Kidney (tissue), 14 donors: ENCODE results near the gene MS4A13. TPM values are rescaled to one million over a fixed set of nuclear protein-coding genes. Genes with fewer than 3 reads are reported as not detected.
"Not testable (repeated sequence)": the region's sequence is repeated elsewhere in the genome, so short reads cannot be mapped to it uniquely, and the experiment has no call there.

Experiments used
- DNase-seq, 5 donors: peaks; one replicate each; pipeline ENCODE4 v3.0.0-alpha.2; 2013 to 2020
- FAIRE-seq: peaks from 2 replicates; lab custom pipeline; 2012; peaks lifted over from hg19 to GRCh38; lab: Jason Lieb, UNC
- H3K27ac ChIP-seq, 2 donors: one replicate each; pipeline ENCODE4 v1.7.0; 2013; ENCODE audit warnings: low read depth in 2 of 2, low read length in 2 of 2, inconsistent platforms in 1 of 2
- H3K27me3 ChIP-seq: one replicate; pipeline ENCODE4 v1.7.1; 2013; ENCODE audit warnings: low read length, inconsistent platforms; ENCODE audit not compliant: control insufficient read depth, insufficient read depth
- H3K36me3 ChIP-seq, 3 donors: one replicate each; pipeline versions ENCODE4 v1.7.0 to v1.7.1; 2013; ENCODE audit warnings: low read length in 3 of 3, control low read depth in 1 of 3, inconsistent platforms in 1 of 3; ENCODE audit not compliant: insufficient read depth in 3 of 3, control insufficient read depth in 2 of 3
- H3K4me1 ChIP-seq, 3 donors: one replicate each; pipeline versions ENCODE4 v1.7.0 to v1.7.1; 2013; ENCODE audit warnings: low read length in 3 of 3, inconsistent platforms in 1 of 3, low read depth in 1 of 3; ENCODE audit not compliant: control insufficient read depth in 2 of 3, insufficient read depth in 2 of 3
- H3K4me3 ChIP-seq, 3 donors: one replicate each; pipeline versions ENCODE4 v1.7.0 to v1.8.1; 2013; ENCODE audit warnings: low read length in 3 of 3, control low read depth in 1 of 3, inconsistent platforms in 1 of 3
- H3K9ac ChIP-seq, 3 donors: one replicate each; pipeline versions ENCODE4 v1.7.0 to v1.7.1; 2013; ENCODE audit warnings: low read length in 3 of 3, control low read depth in 1 of 3, inconsistent platforms in 1 of 3
- H3K9me3 ChIP-seq, 3 donors: one replicate each; pipeline versions ENCODE4 v1.7.0 to v1.7.1; 2013; ENCODE audit warnings: low read length in 3 of 3, control low read depth in 1 of 3, inconsistent platforms in 1 of 3; ENCODE audit not compliant: control insufficient read depth in 2 of 3, insufficient read depth in 1 of 3
- CTCF ChIP-seq: IDR thresholded peaks from 3 replicates; pipeline ENCODE4 v1.5.1; 2012; ENCODE audit warnings: mild to moderate bottlenecking, moderate library complexity, borderline replicate concordance; ENCODE audit not compliant: insufficient read depth; ENCODE audit errors: extremely low read depth
- intact Hi-C: fragments of 100-400 bp; cut with DNase I; formaldehyde crosslinking; loops from one replicate; pipeline ENCODE4 v1.11.1; 2022
- polyA plus RNA-seq: library from polyadenylated mRNA; stranded (reverse); fragments of 350-450 nt; fragmentation: Illumina TruSeq; extraction: RNeasy Lipid Tissue Mini Kit (QIAGEN cat#74804); gene quantifications from one replicate; pipeline ENCODE4 v1.2.3, GENCODE V29; 2014; ENCODE audit warnings: low read depth, low replicate concordance; ENCODE audit not compliant: insufficient read depth
- total RNA-seq: library from RNA; stranded (reverse); fragmentation: NEBNext Ultra II Directional; extraction: Animal tissue kit (Norgen Biotek cat#: 25700); gene quantifications from one replicate; pipeline ENCODE4 v1.2.1, GENCODE V29; 2021
- donor health status: control.
- donor health status: control.
- donor health status: control.
- donor health status: control.
- donor health status: control.
- donor health status: DM: yes; HTN: yes; CAD: no.
- donor health status: Normal renal cell carcinoma (clear cell type).

The MS4A13 gene
- total and polyA plus RNA-seq, 2 donors from 2014 or later = not detected

- Histone ChIP-seq H3K9ac (no peak overlapping the region), H3K27me3 (no peaks in the 10 kb centered on the region), H3K27ac (no peak overlapping the region), H3K9me3 (no peaks in the 10 kb centered on the region), H3K4me1 (no peaks in the 10 kb centered on the region), H3K4me3 (no peak overlapping the region), H3K36me3 (no peaks in the 10 kb centered on the region)
- no peak for TF ChIP-seq CTCF
- intact Hi-C loops = no loop called here
- DNase-seq (no peak), FAIRE-seq (no peak)
Observed at GRCh38 chr11:60528465-60528864, 13.3 kb downstream of the MS4A13 start.

GRCh38 chr11:60528934-60529333, 13.7 kb downstream of the MS4A13 start:
- no peak overlapping the region for H3K27ac ChIP-seq
- H3K4me1 ChIP-seq = no peaks in the 10 kb centered on the region
- no peaks in the 10 kb centered on the region for H3K27me3 ChIP-seq
- TF ChIP-seq CTCF = no peak
- H3K9me3 ChIP-seq = no peaks in the 10 kb centered on the region
- no peak overlapping the region for H3K4me3 ChIP-seq
- DNase-seq = no peak
- intact Hi-C loops = no loop called here
- FAIRE-seq = no peak
- no peaks in the 10 kb centered on the region for H3K36me3 ChIP-seq
- no peak overlapping the region for H3K9ac ChIP-seq

- Histone ChIP-seq H3K27me3 (no peaks in the 10 kb centered on the region), H3K4me3 (no peak overlapping the region), H3K27ac (no peak overlapping the region), H3K9me3 (no peaks in the 10 kb centered on the region), H3K36me3 (no peaks in the 10 kb centered on the region), H3K9ac (no peak overlapping the region), H3K4me1 (no peaks in the 10 kb centered on the region)
- FAIRE-seq (no peak), DNase-seq (no peak)
- no peak for TF ChIP-seq CTCF
- intact Hi-C loops = no loop called here
Observed at GRCh38 chr11:60530454-60531100, 15.4 kb downstream of the MS4A13 start.

- H3K27ac ChIP-seq, H3K36me3 ChIP-seq, H3K9ac ChIP-seq, H3K4me3 ChIP-seq, H3K27me3 ChIP-seq, H3K4me1 ChIP-seq, intact Hi-C loops, H3K9me3 ChIP-seq, FAIRE-seq, DNase-seq: not testable (repeated sequence)
Observed at GRCh38 chr11:60532383-60532782, 17.2 kb downstream of the MS4A13 start.

- H3K4me3 ChIP-seq, DNase-seq, H3K36me3 ChIP-seq, H3K9me3 ChIP-seq, H3K27ac ChIP-seq, H3K27me3 ChIP-seq, FAIRE-seq, H3K4me1 ChIP-seq, H3K9ac ChIP-seq, intact Hi-C loops: not testable (repeated sequence)
Observed at GRCh38 chr11:60538627-60539026, 23.4 kb downstream of the MS4A13 start.
